ENCODE results near the gene EFCAB6.

Gene EFCAB6

DNA sequence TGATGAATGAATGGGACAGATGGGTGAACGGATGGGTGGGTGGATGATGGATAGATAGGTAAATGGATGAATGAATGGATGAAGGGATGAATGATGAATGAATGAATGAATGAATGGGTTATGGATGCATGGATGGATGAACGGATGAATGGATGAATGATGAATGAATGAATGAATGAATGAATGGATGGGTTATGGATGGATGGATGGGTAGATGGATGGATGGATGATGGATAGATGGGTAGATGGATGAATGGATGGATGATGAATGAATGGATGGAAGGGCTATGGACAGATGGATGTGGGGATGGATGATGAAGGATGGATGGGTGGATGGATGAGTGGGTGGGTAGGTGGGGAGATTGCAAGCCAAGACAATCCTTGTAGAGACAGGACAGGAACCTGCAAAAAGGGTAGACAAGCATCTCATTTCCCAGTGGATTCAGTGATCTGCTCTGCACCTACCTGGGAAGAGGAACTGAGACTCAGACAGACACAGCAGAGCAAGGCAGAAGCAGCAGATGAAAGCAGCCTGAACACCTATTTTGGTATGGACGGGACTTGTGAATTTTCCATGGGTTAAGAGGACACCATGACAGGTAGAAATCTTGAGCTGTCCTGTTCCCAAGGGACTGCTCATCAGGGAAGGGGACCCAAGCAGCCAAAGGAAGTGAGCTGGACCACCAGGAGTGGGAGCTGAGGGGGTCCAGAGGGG, 68.0 kb downstream of the EFCAB6 start:
- H3K4me2 ChIP-seq (ENCODE audit: low read length), result no peak overlapping the region

DNA sequence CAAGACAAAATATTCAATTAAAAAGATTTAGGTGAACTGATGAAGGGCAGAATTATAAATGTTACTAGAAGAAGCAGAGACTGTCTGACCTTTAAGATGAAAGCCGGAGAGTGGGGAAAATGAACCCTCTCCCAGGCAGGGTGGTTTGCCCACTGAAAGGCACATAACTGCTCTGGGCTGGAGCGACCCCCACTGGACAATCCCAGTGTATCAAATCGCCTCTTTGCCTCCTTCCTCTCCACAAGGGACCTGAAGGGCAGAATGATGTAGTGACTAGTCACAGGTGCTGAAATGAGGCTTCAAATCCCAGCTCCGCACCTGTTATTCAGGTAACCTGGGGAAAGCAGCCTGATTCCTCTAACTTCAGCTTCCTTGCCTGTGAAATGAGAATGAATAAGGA, 69.0 kb downstream of the EFCAB6 start:
- Histone ChIP-seq H3K9me3 (ENCODE audit: low read length) (no peaks in the 10 kb centered on the region), H3K4me1 (ENCODE audit: insufficient read depth, low read length, severe bottlenecking) (no peaks in the 10 kb centered on the region), H3K27me3 (ENCODE audit: insufficient read depth, low read length) (peaks cover 11% of the 10 kb centered on the region; the same call in 1 of the 2 replicates), H3K27ac (ENCODE audit: low read depth, low read length, poor library complexity, severe bottlenecking) (no peak overlapping the region), H3K79me2 (ENCODE audit: insufficient read depth, low read length) (no peaks in the 10 kb centered on the region), H3K36me3 (ENCODE audit: insufficient read depth, low read length) (no peaks in the 10 kb centered on the region), H3K4me2 (ENCODE audit: low read length) (no peak overlapping the region), H3K4me3 (ENCODE audit: low read depth, low read length, poor library complexity, severe bottlenecking) (no peak overlapping the region), H3K9me2 (ENCODE audit: low read depth, low read length) (no peaks in the 10 kb centered on the region), H3F3A (ENCODE audit: insufficient read depth, low read length) (no peaks in the 10 kb centered on the region), H4K20me1 (ENCODE audit: insufficient read depth, low read length) (no peaks in the 10 kb centered on the region), H2AFZ (ENCODE audit: low read length) (no peak overlapping the region), H3K9ac (ENCODE audit: low read length) (no peak overlapping the region)
- TF ChIP-seq, protein P1, sequence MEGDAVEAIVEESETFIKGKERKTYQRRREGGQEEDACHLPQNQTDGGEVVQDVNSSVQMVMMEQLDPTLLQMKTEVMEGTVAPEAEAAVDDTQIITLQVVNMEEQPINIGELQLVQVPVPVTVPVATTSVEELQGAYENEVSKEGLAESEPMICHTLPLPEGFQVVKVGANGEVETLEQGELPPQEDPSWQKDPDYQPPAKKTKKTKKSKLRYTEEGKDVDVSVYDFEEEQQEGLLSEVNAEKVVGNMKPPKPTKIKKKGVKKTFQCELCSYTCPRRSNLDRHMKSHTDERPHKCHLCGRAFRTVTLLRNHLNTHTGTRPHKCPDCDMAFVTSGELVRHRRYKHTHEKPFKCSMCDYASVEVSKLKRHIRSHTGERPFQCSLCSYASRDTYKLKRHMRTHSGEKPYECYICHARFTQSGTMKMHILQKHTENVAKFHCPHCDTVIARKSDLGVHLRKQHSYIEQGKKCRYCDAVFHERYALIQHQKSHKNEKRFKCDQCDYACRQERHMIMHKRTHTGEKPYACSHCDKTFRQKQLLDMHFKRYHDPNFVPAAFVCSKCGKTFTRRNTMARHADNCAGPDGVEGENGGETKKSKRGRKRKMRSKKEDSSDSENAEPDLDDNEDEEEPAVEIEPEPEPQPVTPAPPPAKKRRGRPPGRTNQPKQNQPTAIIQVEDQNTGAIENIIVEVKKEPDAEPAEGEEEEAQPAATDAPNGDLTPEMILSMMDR (IDR thresholded peaks at IDR 0.05; ENCODE audit: low read length), result peak; percentile 27; the same call in 1 of the 2 replicates
- no peak for TF ChIP-seq EZH2 (IDR thresholded peaks at IDR 0.05; ENCODE audit: borderline replicate concordance, low read length)

More for the DNA sequence above, 68.0 kb downstream of the EFCAB6 start:
- Histone ChIP-seq H3K9ac (ENCODE audit: low read length) (no peak overlapping the region), H3K4me3 (ENCODE audit: low read depth, low read length, poor library complexity, severe bottlenecking) (no peak overlapping the region), H3K9me2 (ENCODE audit: low read depth, low read length) (no peaks in the 10 kb centered on the region), H2AFZ (ENCODE audit: low read length) (no peak overlapping the region), H3K27me3 (ENCODE audit: insufficient read depth, low read length) (peaks cover 11% of the 10 kb centered on the region; the same call in 1 of the 2 replicates), H3K79me2 (ENCODE audit: insufficient read depth, low read length) (no peaks in the 10 kb centered on the region), H4K20me1 (ENCODE audit: insufficient read depth, low read length) (no peaks in the 10 kb centered on the region), H3K36me3 (ENCODE audit: insufficient read depth, low read length) (no peaks in the 10 kb centered on the region), H3K9me3 (ENCODE audit: low read length) (no peaks in the 10 kb centered on the region), H3F3A (ENCODE audit: insufficient read depth, low read length) (no peaks in the 10 kb centered on the region), H3K4me1 (ENCODE audit: insufficient read depth, low read length, severe bottlenecking) (no peaks in the 10 kb centered on the region), H3K27ac (ENCODE audit: low read depth, low read length, poor library complexity, severe bottlenecking) (no peak overlapping the region)
- TF ChIP-seq, protein P1 (IDR thresholded peaks at IDR 0.05; ENCODE audit: low read length), result no peak
- TF ChIP-seq EZH2 (IDR thresholded peaks at IDR 0.05; ENCODE audit: borderline replicate concordance, low read length), result no peak

DNA sequence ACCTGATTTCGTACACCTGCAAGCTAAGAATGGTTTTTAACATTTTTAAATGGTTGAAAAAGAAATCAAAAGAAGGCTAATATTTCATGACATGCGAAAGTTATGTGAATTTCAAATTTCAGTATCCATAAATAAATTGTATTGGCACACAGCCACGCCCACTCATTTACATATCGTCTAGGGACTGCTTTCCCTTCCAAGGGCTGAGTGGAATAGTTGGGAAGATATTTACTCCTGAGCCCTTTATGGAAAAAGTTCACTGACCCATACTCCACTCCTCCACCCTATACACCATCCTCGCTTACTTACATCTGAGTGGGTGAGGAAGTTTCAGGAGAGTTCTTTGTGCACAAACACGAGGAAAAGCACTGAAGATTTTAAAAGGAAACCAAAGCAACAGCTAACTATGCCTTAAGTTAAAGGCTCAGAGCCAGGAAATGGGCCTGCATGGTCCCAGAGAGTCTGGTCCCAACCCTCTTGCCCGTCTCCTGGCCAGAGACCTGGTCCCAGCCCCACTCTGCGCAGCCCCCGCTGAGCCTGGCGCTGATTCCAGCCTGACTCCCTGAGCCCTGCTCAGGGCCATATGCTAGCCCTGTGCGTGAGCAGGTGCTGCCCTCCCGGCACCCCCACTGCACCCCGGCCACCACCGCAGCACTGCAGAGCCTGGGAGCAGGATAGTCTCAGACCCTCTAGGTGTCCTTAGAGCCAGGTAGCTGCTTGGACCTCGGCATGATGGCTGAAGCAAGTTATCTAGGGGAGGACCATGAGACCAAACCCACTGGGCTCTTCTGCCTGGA, 69.8 kb downstream of the EFCAB6 start:
- peaks cover 7% of the 10 kb centered on the region; the same call in 1 of the 2 replicates for H3K27me3 ChIP-seq (ENCODE audit: insufficient read depth, low read length)
- no peaks in the 10 kb centered on the region for H3K9me3 ChIP-seq (ENCODE audit: low read length)
- H3K27ac ChIP-seq (ENCODE audit: low read depth, low read length, poor library complexity, severe bottlenecking), result no peak overlapping the region
- H3K4me2 ChIP-seq (ENCODE audit: low read length), result no peak overlapping the region
- no peak overlapping the region for H3K9ac ChIP-seq (ENCODE audit: low read length)
- no peaks in the 10 kb centered on the region for H3F3A ChIP-seq (ENCODE audit: insufficient read depth, low read length)
- TF ChIP-seq, protein P1 (IDR thresholded peaks at IDR 0.05; ENCODE audit: low read length), result no peak
- no peak for TF ChIP-seq EZH2 (IDR thresholded peaks at IDR 0.05; ENCODE audit: borderline replicate concordance, low read length)
- no peak overlapping the region for H3K4me3 ChIP-seq (ENCODE audit: low read depth, low read length, poor library complexity, severe bottlenecking)
- no peaks in the 10 kb centered on the region for H3K9me2 ChIP-seq (ENCODE audit: low read depth, low read length)
- H3K79me2 ChIP-seq (ENCODE audit: insufficient read depth, low read length), result no peaks in the 10 kb centered on the region
- H2AFZ ChIP-seq (ENCODE audit: low read length), result no peak overlapping the region
- H3K4me1 ChIP-seq (ENCODE audit: insufficient read depth, low read length, severe bottlenecking), result no peaks in the 10 kb centered on the region
- no peaks in the 10 kb centered on the region for H4K20me1 ChIP-seq (ENCODE audit: insufficient read depth, low read length)
- no peaks in the 10 kb centered on the region for H3K36me3 ChIP-seq (ENCODE audit: insufficient read depth, low read length)
